A172 (cell line): ENCODE measurements around the gene GLO1. TPM values are rescaled to one million over a fixed set of nuclear protein-coding genes. Genes with fewer than 3 reads are reported as not detected.
"Not testable (repeated sequence)": the region's sequence is repeated elsewhere in the genome, so short reads cannot be mapped to it uniquely, and the experiment has no call there.

Experiments used
- DNase-seq: peaks from one replicate; pipeline ENCODE4 v3.0.0-alpha.2; 2015; ENCODE audit warnings: low spot score
- total RNA-seq: library from RNA; depleted of rRNA; stranded (reverse); fragments of >200 nt; shearing (Covaris generic); gene quantifications from 2 replicates; pipeline ENCODE4 v1.2.3, GENCODE V29; 2014

Gene GLO1
- total RNA-seq, 1 experiment from 2014 or later: 313 TPM

- no peak for DNase-seq
These were observed 3.0 kb upstream of the GLO1 start for GRCh38 chr6:38705924-38706323.

- no peak for DNase-seq
These were observed 1.1 kb upstream of the GLO1 start for GRCh38 chr6:38703949-38704590.

- DNase-seq: no peak
These were observed 1.4 kb downstream of the GLO1 start for GRCh38 chr6:38701551-38701950.

- not testable (repeated sequence) for DNase-seq
These were observed 3.2 kb downstream of the GLO1 start for GRCh38 chr6:38699702-38700101.

- DNase-seq: no peak
These were observed 5.1 kb downstream of the GLO1 start for GRCh38 chr6:38697846-38698245.

- no peak for DNase-seq
These were observed 6.6 kb downstream of the GLO1 start for GRCh38 chr6:38696345-38696744.

GRCh38 chr6:38695933-38696332 is 7.0 kb downstream of the GLO1 start:
- no peak for DNase-seq

- no peak for DNase-seq
These were observed 7.6 kb downstream of the GLO1 start for GRCh38 chr6:38695227-38695900.

GRCh38 chr6:38688579-38689087 is 14.3 kb downstream of the GLO1 start:
- no peak for DNase-seq

GRCh38 chr6:38687549-38687948 is 15.4 kb downstream of the GLO1 start:
- no peak for DNase-seq

- no peak for DNase-seq
These were observed 15.9 kb downstream of the GLO1 start for GRCh38 chr6:38687043-38687353.

GRCh38 chr6:38686270-38687042 is 16.5 kb downstream of the GLO1 start:
- DNase-seq: no peak

- DNase-seq: no peak
These were observed 18.0 kb downstream of the GLO1 start for GRCh38 chr6:38684904-38685303.

- no peak for DNase-seq
These were observed 18.7 kb downstream of the GLO1 start for GRCh38 chr6:38684237-38684636.

- DNase-seq: no peak
These were observed 21.1 kb downstream of the GLO1 start for GRCh38 chr6:38681850-38682249.

- DNase-seq: no peak
These were observed 23.3 kb downstream of the GLO1 start for GRCh38 chr6:38679668-38680067.

- DNase-seq: no peak
These were observed 24.7 kb downstream of the GLO1 start for GRCh38 chr6:38678178-38678760.

GRCh38 chr6:38676974-38677544 is 25.9 kb downstream of the GLO1 start:
- DNase-seq: no peak

GRCh38 chr6:38676236-38676973 is 26.5 kb downstream of the GLO1 start:
- DNase-seq: no peak

GRCh38 chr6:38673397-38674165 is 29.4 kb downstream of the GLO1 start:
- DNase-seq: peak; percentile 16
